ENCODE data around the gene RAMP3. TPM values are rescaled to one million over a fixed set of nuclear protein-coding genes. Genes with fewer than 3 reads are reported as not detected.

RAMP3 gene
- total RNA-seq, 1 donor, result not detected

GRCh38 chr7:45140827-45141226, 16.8 kb upstream of the RAMP3 start:
- DNase-seq (ENCODE audit: low read depth), result no peak
- no peak overlapping the region for H3K4me3 ChIP-seq (ENCODE audit: low read depth, low read length)
- no peak for TF ChIP-seq CTCF (IDR thresholded peaks at IDR 0.05; ENCODE audit: insufficient read depth, low read length)

DNA sequence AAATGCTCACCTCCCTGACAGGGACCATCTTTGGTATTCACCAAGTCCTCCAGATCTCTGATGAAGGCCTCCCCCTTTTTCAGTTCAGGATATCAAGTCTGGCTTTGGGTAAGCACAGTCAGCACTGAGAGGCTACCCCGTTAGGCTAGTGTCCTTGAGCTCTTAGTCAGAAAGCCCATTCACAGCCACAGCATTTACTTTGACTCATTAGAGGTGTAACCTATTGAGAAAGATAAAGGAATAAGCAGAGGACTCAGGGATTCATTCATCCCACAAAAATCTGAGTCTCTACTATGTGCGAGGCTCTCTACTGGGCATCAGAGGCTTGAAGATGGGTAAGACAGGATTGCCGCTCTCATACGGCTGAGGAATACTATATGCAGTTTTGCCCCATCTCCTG, 14.0 kb upstream of the RAMP3 start:
- TF ChIP-seq CTCF (IDR thresholded peaks at IDR 0.05; ENCODE audit: insufficient read depth, low read length), result no peak
- no peak overlapping the region for H3K4me3 ChIP-seq (ENCODE audit: low read depth, low read length)
- DNase-seq (ENCODE audit: low read depth), result no peak

DNA sequence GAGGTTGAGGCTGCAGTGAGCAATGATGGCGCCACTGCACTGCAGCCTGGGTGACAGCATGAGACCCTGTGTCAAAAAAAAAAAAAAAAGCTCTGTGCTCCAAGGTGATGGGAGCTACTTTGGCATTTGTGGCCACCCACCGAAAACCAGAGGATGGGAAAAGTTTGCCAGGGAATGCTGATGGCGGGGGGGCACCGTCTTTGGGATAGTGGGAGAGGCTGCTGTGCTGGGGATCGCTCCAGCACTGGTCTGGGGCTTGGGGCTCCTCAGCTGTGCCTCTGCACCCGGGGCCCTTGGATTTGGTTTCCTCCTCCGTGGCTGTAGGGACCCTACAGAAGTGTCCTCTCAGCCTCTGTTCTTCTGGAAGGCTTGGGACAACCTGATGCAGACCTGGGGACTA, 11.7 kb upstream of the RAMP3 start:
- no peak for TF ChIP-seq CTCF (IDR thresholded peaks at IDR 0.05; ENCODE audit: insufficient read depth, low read length)
- no peak for DNase-seq (ENCODE audit: low read depth)
- no peak overlapping the region for H3K4me3 ChIP-seq (ENCODE audit: low read depth, low read length)

DNA sequence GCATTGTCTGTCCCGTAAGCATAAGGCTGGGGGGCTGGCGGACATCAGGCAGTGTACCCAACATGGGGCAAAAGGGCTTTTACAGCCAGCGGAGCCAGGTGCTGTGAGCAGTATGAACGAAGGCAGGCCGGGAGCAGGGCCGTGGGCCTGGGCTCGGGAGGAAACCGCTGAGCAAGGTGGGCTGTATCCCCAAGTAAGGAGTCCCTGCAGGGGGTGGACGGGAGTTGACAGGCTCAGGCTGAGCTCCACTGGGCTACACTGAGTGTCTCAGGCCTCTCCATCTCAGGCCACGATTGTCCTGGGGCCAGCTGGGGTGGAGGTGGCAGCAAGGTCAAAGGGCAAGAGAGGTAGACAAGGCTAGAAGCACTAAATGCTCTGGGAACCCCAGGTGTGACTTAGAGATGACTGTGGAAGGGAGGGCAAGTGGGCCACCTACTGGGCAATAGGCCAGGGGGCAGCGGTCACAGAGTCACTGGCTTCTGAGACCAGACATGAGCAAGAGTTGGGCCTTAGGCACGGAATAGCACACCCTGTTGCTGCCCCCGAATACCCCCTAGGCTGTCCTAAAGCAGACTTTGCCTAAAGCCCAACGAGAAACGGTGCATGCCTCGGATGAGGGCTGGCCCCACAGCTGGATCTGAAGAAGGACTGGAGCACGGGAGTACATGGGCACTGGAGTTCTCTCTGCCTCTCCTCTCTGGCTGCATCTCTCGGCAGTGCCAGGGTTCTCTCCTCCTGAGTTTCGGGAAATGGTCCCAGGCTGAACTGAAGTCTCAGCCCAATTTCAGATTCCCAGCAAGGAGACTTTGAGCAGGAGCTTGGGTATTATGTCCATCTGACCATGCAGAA, 10.8 kb upstream of the RAMP3 start:
- H3K4me3 ChIP-seq (ENCODE audit: low read depth, low read length), result no peak overlapping the region
- no peak for TF ChIP-seq CTCF (IDR thresholded peaks at IDR 0.05; ENCODE audit: insufficient read depth, low read length)
- no peak for DNase-seq (ENCODE audit: low read depth)

- no peak for DNase-seq (ENCODE audit: low read depth)
- H3K4me3 ChIP-seq (ENCODE audit: low read depth, low read length), result no peak overlapping the region
- TF ChIP-seq CTCF (IDR thresholded peaks at IDR 0.05; ENCODE audit: insufficient read depth, low read length), result no peak
Observed at GRCh38 chr7:45147858-45148652, 9.5 kb upstream of the RAMP3 start.

DNA sequence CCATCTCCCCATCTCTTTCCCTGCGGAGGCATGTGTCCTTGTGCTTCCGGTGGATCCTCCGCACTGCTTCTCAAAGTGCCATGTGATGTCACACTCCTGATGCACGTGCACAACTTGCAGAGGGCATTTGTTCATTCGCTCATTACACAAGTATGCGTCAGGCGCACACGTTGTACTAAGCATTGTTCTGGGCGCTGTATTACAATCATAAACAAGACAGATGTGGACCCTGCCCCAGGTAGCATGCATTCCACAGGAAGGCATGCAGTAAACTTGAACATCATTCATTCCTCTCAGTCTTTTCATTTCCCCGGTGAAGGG, 9.0 kb upstream of the RAMP3 start:
- DNase-seq (ENCODE audit: low read depth), result no peak
- no peak for TF ChIP-seq CTCF (IDR thresholded peaks at IDR 0.05; ENCODE audit: insufficient read depth, low read length)
- no peak overlapping the region for H3K4me3 ChIP-seq (ENCODE audit: low read depth, low read length)

All from fibroblast of the aortic adventitia (primary cell).